Adipocyte (in vitro differentiated cells): ENCODE results near the gene UPK1A.
"Not testable (repeated sequence)": the region's sequence is repeated elsewhere in the genome, so short reads cannot be mapped to it uniquely, and the experiment has no call there.

Source experiments
- DNase-seq: peaks from one replicate; pipeline ENCODE4 v3.0.0-alpha.2; 2015; ENCODE audit warnings: low read depth
- H3K27me3 ChIP-seq: replicated peaks from 2 replicates; pipeline ENCODE4 v1.7.0; 2013; ENCODE audit warnings: mild to moderate bottlenecking, low read length, moderate library complexity; ENCODE audit not compliant: control insufficient read depth, insufficient read depth
- H3K36me3 ChIP-seq: 2 replicates; pipeline ENCODE4 v1.7.0; 2013; ENCODE audit warnings: low read length, mild to moderate bottlenecking, moderate library complexity; ENCODE audit not compliant: control insufficient read depth, insufficient read depth, severe bottlenecking
- H3K4me1 ChIP-seq: 2 replicates; pipeline ENCODE4 v1.7.0; 2013; ENCODE audit warnings: mild to moderate bottlenecking, low read length, moderate library complexity; ENCODE audit not compliant: control insufficient read depth, insufficient read depth
- H3K4me3 ChIP-seq: 2 replicates; pipeline ENCODE4 v1.7.0; 2013; ENCODE audit warnings: mild to moderate bottlenecking, low read length, moderate library complexity
- H3K9ac ChIP-seq: 2 replicates; pipeline ENCODE4 v1.7.0; 2013; ENCODE audit warnings: mild to moderate bottlenecking, low read length, moderate library complexity
- H3K9me3 ChIP-seq: 2 replicates; pipeline ENCODE4 v1.7.0; 2013; ENCODE audit warnings: mild to moderate bottlenecking, low read length, moderate library complexity; ENCODE audit not compliant: control insufficient read depth

The UPK1A gene

DNA sequence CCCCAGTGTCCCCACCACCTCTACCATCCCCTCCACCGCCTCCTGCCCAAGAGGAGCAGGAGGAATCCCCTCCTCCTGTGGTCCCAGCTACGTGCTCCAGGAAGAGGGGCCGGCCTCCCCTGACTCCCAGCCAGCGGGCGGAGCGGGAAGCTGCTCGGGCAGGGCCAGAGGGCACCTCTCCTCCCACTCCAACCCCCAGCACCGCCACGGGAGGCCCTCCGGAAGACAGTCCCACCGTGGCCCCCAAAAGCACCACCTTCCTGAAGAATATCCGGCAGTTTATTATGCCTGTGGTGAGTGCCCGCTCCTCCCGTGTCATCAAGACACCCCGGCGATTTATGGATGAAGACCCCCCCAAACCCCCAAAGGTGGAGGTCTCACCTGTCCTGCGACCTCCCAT, 54.3 kb downstream of the UPK1A start:
- no peaks in the 10 kb centered on the region for H3K9me3 ChIP-seq
- DNase-seq, result no peak
- H3K9ac ChIP-seq, result no peak overlapping the region
- peaks cover 21% of the 10 kb centered on the region for H3K4me1 ChIP-seq
- H3K4me3 ChIP-seq, result no peak overlapping the region
- H3K27me3 ChIP-seq, result no peaks in the 10 kb centered on the region
- peaks cover 53% of the 10 kb centered on the region for H3K36me3 ChIP-seq

DNA sequence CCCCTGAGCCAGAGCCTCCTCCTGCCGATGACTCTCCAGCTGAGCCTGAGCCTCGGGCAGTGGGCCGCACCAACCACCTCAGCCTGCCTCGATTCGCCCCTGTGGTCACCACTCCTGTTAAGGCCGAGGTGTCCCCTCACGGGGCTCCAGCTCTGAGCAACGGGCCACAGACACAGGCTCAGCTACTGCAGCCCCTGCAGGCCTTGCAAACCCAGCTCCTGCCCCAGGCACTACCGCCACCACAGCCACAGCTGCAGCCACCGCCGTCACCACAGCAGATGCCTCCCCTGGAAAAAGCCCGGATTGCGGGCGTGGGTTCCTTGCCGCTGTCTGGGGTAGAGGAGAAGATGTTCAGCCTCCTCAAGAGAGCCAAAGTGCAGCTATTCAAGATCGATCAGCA, 55.1 kb downstream of the UPK1A start:
- no peak for DNase-seq
- peaks cover 60% of the 10 kb centered on the region for H3K36me3 ChIP-seq

DNA sequence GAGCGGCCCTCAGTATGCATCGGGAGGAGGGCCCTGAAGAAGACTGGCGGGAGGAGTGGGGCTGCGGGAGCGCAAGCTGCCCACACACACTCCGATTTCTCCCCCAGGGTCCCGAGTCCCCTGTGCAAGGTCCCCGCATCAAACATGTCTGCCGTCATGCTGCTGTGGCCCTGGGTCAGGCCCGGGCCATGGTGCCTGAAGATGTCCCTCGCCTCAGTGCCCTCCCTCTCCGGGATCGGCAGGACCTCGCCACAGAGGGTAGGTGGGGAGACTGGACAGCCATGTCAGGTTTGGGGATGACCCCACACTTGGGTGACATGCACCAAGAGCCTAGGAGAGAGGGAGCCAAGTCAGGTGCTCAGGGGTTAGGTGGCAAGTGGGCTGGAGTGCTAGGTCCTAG, 56.1 kb downstream of the UPK1A start:
- H3K9me3 ChIP-seq, result no peaks in the 10 kb centered on the region
- H3K4me1 ChIP-seq, result peaks cover 14% of the 10 kb centered on the region
- no peaks in the 10 kb centered on the region for H3K27me3 ChIP-seq
- H3K36me3 ChIP-seq, result peaks cover 69% of the 10 kb centered on the region
- DNase-seq, result no peak
- H3K4me3 ChIP-seq, result no peak overlapping the region
- H3K9ac ChIP-seq, result no peak overlapping the region

More for the DNA sequence above, 55.1 kb downstream of the UPK1A start:
- H3K27me3 ChIP-seq, result no peaks in the 10 kb centered on the region
- H3K9ac ChIP-seq, result no peak overlapping the region
- no peak overlapping the region for H3K4me3 ChIP-seq
- H3K4me1 ChIP-seq, result peaks cover 14% of the 10 kb centered on the region
- H3K9me3 ChIP-seq, result no peaks in the 10 kb centered on the region

DNA sequence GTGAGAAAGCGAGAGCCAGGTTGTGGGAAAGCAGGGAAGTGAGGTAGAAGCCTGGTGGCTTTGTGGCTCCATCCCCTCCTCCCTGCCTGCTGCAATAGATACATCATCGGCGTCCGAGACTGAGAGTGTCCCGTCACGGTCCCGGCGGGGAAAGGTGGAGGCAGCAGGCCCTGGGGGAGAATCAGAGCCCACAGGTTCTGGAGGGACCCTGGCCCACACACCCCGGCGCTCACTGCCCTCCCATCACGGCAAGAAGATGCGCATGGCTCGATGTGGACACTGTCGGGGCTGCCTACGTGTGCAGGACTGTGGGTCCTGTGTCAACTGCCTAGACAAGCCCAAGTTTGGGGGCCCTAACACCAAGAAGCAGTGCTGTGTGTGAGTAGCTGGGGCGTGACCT, 56.6 kb downstream of the UPK1A start:
- H3K36me3 ChIP-seq, result peaks cover 74% of the 10 kb centered on the region
- H3K27me3 ChIP-seq, result no peaks in the 10 kb centered on the region
- H3K9ac ChIP-seq, result no peak overlapping the region
- DNase-seq, result no peak
- peaks cover 14% of the 10 kb centered on the region for H3K4me1 ChIP-seq
- H3K4me3 ChIP-seq, result no peak overlapping the region
- H3K9me3 ChIP-seq, result no peaks in the 10 kb centered on the region

DNA sequence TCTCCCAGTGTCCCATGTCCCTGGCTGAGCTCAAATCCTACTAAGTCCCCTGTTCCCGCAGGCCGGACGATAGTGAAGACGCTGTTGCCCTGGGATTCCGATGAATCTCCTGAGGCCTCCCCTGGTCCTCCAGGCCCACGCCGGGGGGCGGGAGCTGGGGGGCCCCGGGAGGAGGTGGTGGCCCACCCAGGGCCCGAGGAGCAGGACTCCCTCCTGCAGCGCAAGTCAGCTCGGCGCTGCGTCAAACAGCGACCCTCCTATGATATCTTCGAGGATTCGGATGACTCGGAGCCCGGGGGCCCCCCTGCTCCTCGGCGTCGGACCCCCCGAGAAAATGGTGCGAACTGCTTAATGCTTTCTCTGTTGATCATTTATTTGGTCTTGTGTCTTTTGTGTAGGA, 57.4 kb downstream of the UPK1A start:
- no peak for DNase-seq
- peaks cover 13% of the 10 kb centered on the region for H3K4me1 ChIP-seq
- no peaks in the 10 kb centered on the region for H3K9me3 ChIP-seq
- H3K9ac ChIP-seq, result no peak overlapping the region
- H3K27me3 ChIP-seq, result no peaks in the 10 kb centered on the region
- H3K36me3 ChIP-seq, result peaks cover 81% of the 10 kb centered on the region
- H3K4me3 ChIP-seq, result no peak overlapping the region

DNA sequence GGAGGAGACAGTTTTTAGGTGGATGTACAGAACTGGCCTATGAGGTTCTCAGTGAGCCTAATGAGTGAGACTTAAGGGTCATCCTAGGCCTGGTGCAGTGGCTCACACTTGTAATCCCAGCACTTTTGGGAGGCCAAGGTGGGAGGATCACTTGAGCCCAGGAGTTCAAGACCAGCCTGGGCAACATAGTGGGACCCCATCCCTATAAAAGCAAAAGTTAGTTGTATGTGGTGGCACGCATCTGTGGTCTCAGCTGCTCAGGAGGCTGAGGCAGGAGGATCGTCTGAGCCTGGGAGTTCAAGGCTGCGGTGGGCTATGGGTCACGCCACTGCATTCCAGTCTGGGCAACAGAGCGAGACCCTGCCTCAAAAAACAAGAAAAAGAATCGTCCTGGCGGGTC, 57.8 kb downstream of the UPK1A start:
- DNase-seq, H3K27me3 ChIP-seq, H3K4me1 ChIP-seq, H3K4me3 ChIP-seq, H3K9me3 ChIP-seq, H3K9ac ChIP-seq: not testable (repeated sequence)
- peaks cover 86% of the 10 kb centered on the region for H3K36me3 ChIP-seq

DNA sequence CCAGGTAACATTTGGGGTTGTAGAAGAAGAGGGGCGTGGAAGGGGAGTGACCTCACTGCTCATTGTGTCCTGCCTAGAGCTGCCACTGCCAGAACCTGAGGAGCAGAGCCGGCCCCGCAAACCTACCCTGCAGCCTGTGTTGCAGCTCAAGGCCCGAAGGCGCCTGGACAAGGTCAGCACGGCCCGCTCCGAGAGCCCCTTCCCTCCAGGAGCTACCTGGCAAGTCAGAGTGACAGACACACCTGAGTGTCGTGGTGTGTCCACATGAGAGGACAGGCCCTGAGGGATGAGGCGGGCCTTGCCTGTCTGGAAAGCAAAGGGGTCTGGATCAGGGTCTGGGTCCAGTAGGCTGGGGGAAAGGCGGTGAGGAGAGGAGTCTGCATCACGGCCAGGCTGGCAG, 58.2 kb downstream of the UPK1A start:
- no peak overlapping the region for H3K4me3 ChIP-seq
- no peak for DNase-seq
- H3K27me3 ChIP-seq, result no peaks in the 10 kb centered on the region
- no peak overlapping the region for H3K9ac ChIP-seq
- H3K4me1 ChIP-seq, result peaks cover 4% of the 10 kb centered on the region
- no peaks in the 10 kb centered on the region for H3K9me3 ChIP-seq
- peaks cover 90% of the 10 kb centered on the region for H3K36me3 ChIP-seq

DNA sequence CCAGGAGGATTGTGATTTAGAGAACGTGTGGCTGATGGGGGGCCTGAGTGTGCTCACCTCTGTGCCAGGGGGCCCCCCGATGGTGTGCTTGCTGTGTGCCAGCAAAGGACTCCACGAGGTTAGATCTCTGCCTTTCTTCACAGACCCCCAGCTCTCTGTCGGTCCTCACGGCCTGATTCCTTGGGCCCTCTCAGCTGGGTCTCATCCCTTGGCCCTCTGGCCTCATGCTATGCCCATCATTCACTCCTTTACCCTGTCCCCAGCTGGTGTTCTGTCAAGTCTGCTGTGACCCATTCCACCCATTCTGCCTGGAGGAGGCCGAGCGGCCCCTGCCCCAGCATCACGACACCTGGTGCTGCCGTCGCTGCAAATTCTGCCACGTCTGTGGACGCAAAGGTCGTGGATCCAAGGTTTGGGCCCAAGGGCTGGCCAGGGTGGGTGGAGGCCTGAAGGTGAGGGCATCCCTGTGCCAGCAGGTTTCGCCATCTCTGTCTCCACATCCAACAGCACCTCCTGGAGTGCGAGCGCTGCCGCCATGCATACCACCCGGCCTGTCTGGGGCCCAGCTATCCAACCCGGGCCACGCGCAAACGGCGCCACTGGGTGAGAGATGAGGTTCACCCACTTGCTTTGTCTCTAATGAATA, 59.0 kb downstream of the UPK1A start:
- no peak for DNase-seq
- no peak overlapping the region for H3K4me3 ChIP-seq
- no peaks in the 10 kb centered on the region for H3K4me1 ChIP-seq
- H3K9me3 ChIP-seq, result no peaks in the 10 kb centered on the region
- peaks cover 94% of the 10 kb centered on the region for H3K36me3 ChIP-seq
- H3K9ac ChIP-seq, result no peak overlapping the region
- no peaks in the 10 kb centered on the region for H3K27me3 ChIP-seq

DNA sequence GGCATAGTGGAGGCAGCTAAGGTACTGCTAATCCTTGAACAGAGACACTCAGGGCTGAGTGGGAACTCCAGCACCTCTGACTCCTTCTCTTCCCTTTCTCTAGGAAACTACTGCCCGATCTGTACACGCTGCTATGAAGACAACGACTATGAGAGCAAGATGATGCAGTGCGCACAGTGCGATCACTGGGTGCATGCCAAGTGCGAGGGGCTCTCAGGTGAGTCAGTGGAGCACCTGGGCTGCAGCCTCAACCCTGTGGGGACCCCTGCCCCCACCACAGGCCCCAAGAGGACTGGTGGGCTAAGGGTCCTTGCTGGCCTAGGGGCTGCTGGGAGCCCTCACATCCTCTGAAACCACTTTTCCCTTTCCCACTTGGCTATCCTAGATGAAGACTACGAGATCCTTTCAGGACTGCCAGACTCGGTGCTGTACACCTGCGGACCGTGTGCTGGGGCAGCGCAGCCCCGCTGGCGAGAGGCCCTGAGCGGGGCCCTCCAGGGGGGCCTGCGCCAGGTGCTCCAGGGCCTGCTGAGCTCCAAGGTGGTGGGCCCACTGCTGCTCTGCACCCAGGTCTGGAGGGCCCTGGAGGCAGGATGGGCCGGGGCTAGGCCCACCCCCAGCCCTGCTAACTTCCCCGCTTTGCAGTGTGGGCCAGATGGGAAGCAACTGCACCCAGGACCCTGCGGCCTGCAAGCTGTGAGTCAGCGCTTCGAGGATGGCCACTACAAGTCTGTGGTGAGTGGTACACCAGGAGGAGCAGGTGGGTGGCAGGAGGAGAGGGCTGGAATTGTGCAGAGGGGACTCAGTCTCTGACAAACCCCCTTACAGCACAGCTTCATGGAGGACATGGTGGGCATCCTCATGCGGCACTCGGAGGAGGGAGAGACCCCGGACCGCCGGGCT, 61.0 kb downstream of the UPK1A start:
- no peaks in the 10 kb centered on the region for H3K9me3 ChIP-seq
- no peaks in the 10 kb centered on the region for H3K4me1 ChIP-seq
- no peak overlapping the region for H3K4me3 ChIP-seq
- peaks cover 98% of the 10 kb centered on the region for H3K36me3 ChIP-seq
- no peaks in the 10 kb centered on the region for H3K27me3 ChIP-seq
- no peak for DNase-seq
- H3K9ac ChIP-seq, result no peak overlapping the region
